Measurements from ENCODE around the gene ETV7. TPM values are rescaled to one million over a fixed set of nuclear protein-coding genes. Genes with fewer than 3 reads are reported as not detected.

ETV7 gene
- 1 to 10 TPM; 5.2 to 5.3 TPM for total RNA-seq

DNA sequence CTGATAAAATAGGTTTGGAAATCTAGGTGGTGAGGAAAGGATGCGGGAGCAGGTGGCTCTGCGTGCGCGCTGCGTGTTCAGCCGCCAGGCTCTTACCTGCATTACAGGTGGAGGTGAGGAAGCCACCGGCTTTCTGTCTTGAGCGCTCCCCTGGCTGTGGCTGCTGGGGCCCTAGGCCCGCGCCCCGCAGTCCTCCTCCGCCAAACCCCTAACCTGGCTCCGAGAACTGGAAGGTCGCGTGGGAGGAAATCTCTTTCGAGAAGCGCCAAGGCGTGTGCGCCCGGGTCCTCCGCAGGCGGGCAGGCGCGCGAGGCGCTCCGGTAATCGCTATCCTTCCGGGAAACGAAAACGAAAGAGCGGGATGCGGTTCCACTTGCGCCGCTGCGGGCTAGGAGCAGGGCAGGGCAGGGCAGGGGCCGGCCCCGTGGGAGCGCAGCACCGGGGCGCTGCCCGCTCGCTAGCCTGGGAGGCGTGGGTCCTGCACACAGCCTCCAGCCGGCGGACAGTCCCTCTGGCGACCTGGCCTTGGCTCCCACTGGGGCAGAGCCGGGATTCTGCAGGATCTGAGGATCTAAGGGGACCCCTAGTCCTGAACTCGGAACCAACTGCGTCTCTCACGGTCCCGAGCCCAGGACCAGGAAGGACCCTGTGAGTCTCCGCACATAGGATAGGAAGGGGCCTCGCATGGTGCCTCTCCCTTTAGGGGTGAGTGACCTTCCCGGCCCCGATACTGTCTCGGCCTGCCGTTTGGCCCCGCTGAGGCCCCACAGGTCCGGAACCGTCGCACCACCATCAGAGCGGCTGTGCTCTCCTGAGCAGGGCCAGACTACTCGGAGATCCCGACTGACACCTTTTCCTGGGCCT is at the start of gene ETV7:
Gene ETV7 (minus strand): TSS at position 230 of the 864 bp plus-strand sequence. CDS start 128 bp downstream, at position 102.

DNA sequence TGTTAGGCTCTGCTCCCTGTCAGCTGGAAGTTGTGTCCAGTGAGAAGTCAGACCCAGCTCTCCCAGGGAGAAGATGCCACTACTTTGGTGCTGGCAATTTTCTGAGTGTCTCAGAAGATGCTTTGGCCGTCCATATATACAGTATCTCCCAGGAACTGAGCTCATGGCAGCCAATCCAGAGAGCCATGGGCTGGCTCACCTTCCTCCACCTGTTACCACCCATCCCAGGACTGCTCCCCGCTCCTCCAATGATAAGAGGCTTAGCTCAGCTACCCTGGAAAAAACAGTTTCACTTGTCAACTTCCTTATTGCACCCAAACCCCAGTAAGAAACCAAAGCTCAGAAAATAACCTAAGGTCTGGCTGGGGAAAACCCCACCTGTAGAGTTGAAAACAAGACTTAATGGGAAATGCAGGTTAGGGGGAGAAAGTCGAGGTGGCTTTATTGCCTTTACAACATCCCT is 50.7 kb downstream of the ETV7 start, which contains the start of gene BNIP5:
Gene BNIP5 (minus strand): TSS at position 110 of the 463 bp plus-strand sequence. CDS start 6,198 bp downstream, outside the sequence.

Other genes with a start within 250 kb of the ETV7 start
- gene BRPF3, start 190.9 kb downstream of the ETV7 start, total RNA-seq, result 10 to 100 TPM; 21.5 to 23.1 TPM
- not detected for gene PNPLA1, start 117.6 kb downstream of the ETV7 start, total RNA-seq
- gene BNIP5, start 50.8 kb downstream of the ETV7 start, total RNA-seq, result not detected
- gene PXT1, start 55.2 kb upstream of the ETV7 start, total RNA-seq, result under 1 TPM; 0.17 to 0.20 TPM
- gene KCTD20, start 55.3 kb upstream of the ETV7 start, total RNA-seq, result 10 to 100 TPM; 50.4 to 51.4 TPM
- gene STK38, start 159.8 kb upstream of the ETV7 start, total RNA-seq, result 10 to 100 TPM; 91.6 to 95.9 TPM
- gene SRSF3, start 206.7 kb upstream of the ETV7 start, total RNA-seq, result 100 to 1,000 TPM; 370 to 371 TPM

Measured in activated naive CD4-positive, alpha-beta T cell treated with anti-CD3 and anti-CD28 coated beads, Interleukin-2, amount 10 ng/mL, durations not matched to agents 5 hours and 36 hours (primary cell).